PC-9 (cell line): ENCODE results near the gene ETFA. TPM values are rescaled to one million over a fixed set of nuclear protein-coding genes. Genes with fewer than 3 reads are reported as not detected.

Experiments
- BruUV-seq: library from RNA; stranded (reverse); fragments of 400-500 nt; replicated peaks from 2 replicates; lab custom pipeline; 2021; lab: Mats Ljungman, UMichigan
- CTCF ChIA-PET: fragments of 300-600 bp; sonication (Branson Sonifier 250); formaldehyde crosslinking; loops from one replicate; lab custom pipeline; 2022; ENCODE audit warnings: antibody characterized with exemption; lab: Charles Lee
- POLR2A ChIA-PET: fragments of 300-600 bp; sonication (Branson Sonifier 250); formaldehyde crosslinking; loops from one replicate; lab custom pipeline; 2022; ENCODE audit warnings: antibody characterized with exemption; ENCODE audit not compliant: unreplicated experiment; lab: Charles Lee
- DNase-seq, 2 experiments: peaks; one replicate each; pipeline versions ENCODE4 v3.0.0 to v3.0.0-alpha.2; 2015 to 2022; ENCODE audit warnings: mixed read lengths in 1 of 2
- H2AFZ ChIP-seq: fragments of 200-600 bp; sonication (generic); 2 replicates; pipeline ENCODE4 v1.8.1; 2017; ENCODE audit warnings: antibody characterized with exemption
- H3F3A ChIP-seq: fragments of 200-600 bp; sonication (generic); 2 replicates; pipeline ENCODE4 v1.8.1; 2017; ENCODE audit warnings: antibody characterized with exemption, mild to moderate bottlenecking, low read depth; ENCODE audit not compliant: insufficient read depth
- H3K27ac ChIP-seq: fragments of 200-600 bp; sonication (generic); 2 replicates; pipeline ENCODE4 v1.6.1; 2016; ENCODE audit warnings: mixed run types
- H3K27me3 ChIP-seq: fragments of 200-600 bp; sonication (generic); 2 replicates; pipeline ENCODE4 v1.6.1; 2016; ENCODE audit warnings: low read depth, mixed run types; ENCODE audit not compliant: insufficient read depth
- H3K36me3 ChIP-seq: fragments of 200-600 bp; sonication (generic); 2 replicates; pipeline ENCODE4 v1.6.1; 2016; ENCODE audit warnings: low read depth, mixed run types
- H3K4me1 ChIP-seq: fragments of 200-600 bp; sonication (generic); replicated peaks from 2 replicates; pipeline ENCODE4 v1.6.1; 2016; ENCODE audit warnings: mixed run types; ENCODE audit not compliant: insufficient read depth
- H3K4me2 ChIP-seq: fragments of 200-600 bp; sonication (generic); 2 replicates; pipeline ENCODE4 v1.6.1; 2017; ENCODE audit warnings: mixed run types
- H3K4me3 ChIP-seq: fragments of 200-600 bp; sonication (generic); 2 replicates; pipeline ENCODE4 v1.6.1; 2016; ENCODE audit warnings: mixed run types
- H3K79me2 ChIP-seq: fragments of 200-600 bp; sonication (generic); 2 replicates; pipeline ENCODE4 v1.6.1; 2017; ENCODE audit warnings: low read depth, mixed run types
- H3K9me2 ChIP-seq: fragments of 200-600 bp; sonication (generic); 2 replicates; pipeline ENCODE4 v1.8.1; 2017; ENCODE audit warnings: mild to moderate bottlenecking; ENCODE audit not compliant: insufficient read depth
- H3K9me3 ChIP-seq: fragments of 200-600 bp; sonication (generic); 2 replicates; pipeline ENCODE4 v1.8.1; 2016; ENCODE audit warnings: low read depth; ENCODE audit not compliant: insufficient read depth
- H4K20me1 ChIP-seq: fragments of 200-600 bp; sonication (generic); 2 replicates; pipeline ENCODE4 v1.8.1; 2017; ENCODE audit not compliant: insufficient read depth
- CTCF ChIP-seq: fragments of 200-600 bp; sonication (generic); conservative IDR thresholded peaks from 2 replicates; pipeline ENCODE4 v1.6.1; 2017; ENCODE audit warnings: mixed run types, antibody characterized with exemption, mild to moderate bottlenecking, moderate library complexity
- EZH2 ChIP-seq: fragments of 200-600 bp; sonication (generic); IDR thresholded peaks from 2 replicates; pipeline ENCODE4 v1.8.0; 2017; ENCODE audit warnings: antibody characterized with exemption, low read depth
- intact Hi-C: fragments of 100-400 bp; cut with micrococcal nuclease; formaldehyde crosslinking; loops from one replicate; pipeline ENCODE4 v1.10.0; 2022; ENCODE audit not compliant: unreplicated experiment
- total RNA-seq: library from RNA; stranded (reverse); gene quantifications from 2 replicates; pipeline ENCODE4 v1.2.3, GENCODE V29; 2021

The ETFA gene
- total RNA-seq, 1 experiment from 2014 or later, result 187 TPM

GRCh38 chr15:76260246-76260938, 50.9 kb downstream of the ETFA start:
- Histone ChIP-seq H3K9me3 (peaks cover 15% of the 10 kb centered on the region; the same call in 1 of the 2 replicates), H2AFZ (no peak overlapping the region), H3K9me2 (no peaks in the 10 kb centered on the region), H4K20me1 (no peaks in the 10 kb centered on the region), H3F3A (no peaks in the 10 kb centered on the region; the same call in 1 of the 2 replicates), H3K36me3 (peaks cover 32% of the 10 kb centered on the region), H3K27ac (no peak overlapping the region), H3K4me3 (no peak overlapping the region), H3K79me2 (no peaks in the 10 kb centered on the region), H3K4me1 (no peaks in the 10 kb centered on the region), H3K4me2 (no peak overlapping the region), H3K27me3 (no peaks in the 10 kb centered on the region)
- DNase-seq, result no peak
- ChIA-PET CTCF (interaction anchor here (0.6 kb wide), 1 partner anchor 57 kb away, joined by 3 read pairs; no protein-coding TSS in a partner anchor), POLR2A (no interaction called here)
- TF ChIP-seq CTCF (no peak), EZH2 (no peak)
- intact Hi-C loops, result no loop called here
- BruUV-seq, result no TSS peak

GRCh38 chr15:76259392-76259791, 51.9 kb downstream of the ETFA start:
- Histone ChIP-seq H3K9me2 (no peaks in the 10 kb centered on the region), H3K36me3 (peaks cover 28% of the 10 kb centered on the region), H2AFZ (no peak overlapping the region), H3K9me3 (peaks cover 15% of the 10 kb centered on the region; the same call in 1 of the 2 replicates), H3K4me3 (no peak overlapping the region), H4K20me1 (no peaks in the 10 kb centered on the region), H3K4me2 (no peak overlapping the region), H3K27ac (no peak overlapping the region), H3K27me3 (no peaks in the 10 kb centered on the region), H3F3A (no peaks in the 10 kb centered on the region; the same call in none of the 2 replicates), H3K4me1 (no peaks in the 10 kb centered on the region), H3K79me2 (no peaks in the 10 kb centered on the region)
- ChIA-PET POLR2A (no interaction called here), CTCF (interaction anchor here (0.6 kb wide), 1 partner anchor 56 kb away, joined by 3 read pairs; no protein-coding TSS in a partner anchor)
- TF ChIP-seq EZH2, result no peak
- no peak for TF ChIP-seq CTCF
- BruUV-seq, result no TSS peak
- no peak for DNase-seq
- intact Hi-C loops, result no loop called here

GRCh38 chr15:76258460-76258859, 52.8 kb downstream of the ETFA start:
- Histone ChIP-seq H4K20me1 (no peaks in the 10 kb centered on the region; the same call in 1 of the 2 replicates), H3K4me2 (no peak overlapping the region), H3K79me2 (no peaks in the 10 kb centered on the region), H3K9me3 (peaks cover 9% of the 10 kb centered on the region; the same call in 1 of the 2 replicates), H3K27me3 (no peaks in the 10 kb centered on the region), H3K4me1 (peaks cover under 1% of the 10 kb centered on the region; the same call in 1 of the 2 replicates), H3K9me2 (no peaks in the 10 kb centered on the region), H2AFZ (no peak overlapping the region), H3K4me3 (no peak overlapping the region), H3F3A (no peaks in the 10 kb centered on the region; the same call in none of the 2 replicates), H3K27ac (no peak overlapping the region), H3K36me3 (peaks cover 18% of the 10 kb centered on the region)
- ChIA-PET POLR2A (no interaction called here), CTCF (no interaction called here)
- TF ChIP-seq CTCF, result no peak
- TF ChIP-seq EZH2, result no peak
- intact Hi-C loops, result no loop called here
- no TSS peak for BruUV-seq
- no peak for DNase-seq
